Measurements from ENCODE around the gene STPG1.

STPG1 gene

DNA sequence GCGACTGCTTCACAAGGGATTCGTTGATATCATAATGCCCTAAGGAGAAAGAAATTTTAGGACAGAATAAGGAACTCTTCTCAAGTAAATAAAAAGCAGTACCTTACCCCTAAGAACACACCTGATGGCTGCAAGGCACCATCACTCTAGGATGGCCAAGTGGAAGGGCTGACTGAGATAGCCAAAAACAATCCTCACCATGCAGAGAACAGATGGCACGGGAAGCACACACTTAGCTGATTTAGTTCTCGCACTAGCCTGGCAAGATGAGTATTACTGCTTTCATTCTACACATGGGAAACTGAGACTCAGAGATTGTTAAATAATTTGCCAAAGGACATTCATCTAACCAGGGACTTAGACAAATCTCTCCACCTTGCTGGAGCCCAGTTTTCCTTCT, 43.8 kb downstream of the STPG1 start:
- DNase-seq = no peak

DNA sequence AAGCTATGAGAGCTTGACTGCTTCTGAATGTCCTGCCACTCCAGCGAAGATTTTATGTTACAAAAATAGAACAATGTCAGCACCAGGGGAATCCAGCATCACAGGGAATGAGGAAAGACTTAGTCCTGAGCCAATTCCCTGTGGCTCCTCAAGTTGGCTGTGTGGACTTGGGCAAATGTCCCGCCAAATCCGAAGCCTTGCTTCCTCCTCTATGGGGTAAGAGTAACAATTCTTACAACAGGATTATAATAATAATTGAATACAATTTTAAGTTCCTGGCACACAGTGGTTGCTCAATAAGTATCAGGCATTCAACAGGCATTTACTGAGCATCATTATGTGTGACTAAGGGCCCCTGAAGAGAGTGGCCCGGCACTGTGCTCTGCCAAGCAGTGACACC, 44.4 kb downstream of the STPG1 start:
- no peak for DNase-seq

DNA sequence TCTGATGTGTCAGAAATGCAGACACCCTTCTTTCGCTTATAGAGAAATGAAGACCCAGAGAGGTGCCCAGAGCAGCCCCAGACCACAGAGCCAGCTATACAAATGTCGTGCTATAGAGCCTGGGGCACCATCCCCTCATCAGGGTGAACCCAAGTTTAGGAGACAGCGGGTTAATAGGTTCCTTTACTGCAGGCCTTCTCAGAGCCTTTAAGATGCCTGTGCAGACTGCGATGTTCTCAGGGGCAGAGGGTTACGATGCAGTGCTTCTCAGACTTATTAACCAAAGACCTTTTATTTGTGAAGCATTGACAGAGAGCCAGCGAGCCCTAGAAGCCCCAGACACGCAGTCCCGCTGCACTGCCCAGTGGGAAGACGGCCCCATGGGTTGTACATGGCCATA, 46.9 kb downstream of the STPG1 start:
- no peak for DNase-seq

DNA sequence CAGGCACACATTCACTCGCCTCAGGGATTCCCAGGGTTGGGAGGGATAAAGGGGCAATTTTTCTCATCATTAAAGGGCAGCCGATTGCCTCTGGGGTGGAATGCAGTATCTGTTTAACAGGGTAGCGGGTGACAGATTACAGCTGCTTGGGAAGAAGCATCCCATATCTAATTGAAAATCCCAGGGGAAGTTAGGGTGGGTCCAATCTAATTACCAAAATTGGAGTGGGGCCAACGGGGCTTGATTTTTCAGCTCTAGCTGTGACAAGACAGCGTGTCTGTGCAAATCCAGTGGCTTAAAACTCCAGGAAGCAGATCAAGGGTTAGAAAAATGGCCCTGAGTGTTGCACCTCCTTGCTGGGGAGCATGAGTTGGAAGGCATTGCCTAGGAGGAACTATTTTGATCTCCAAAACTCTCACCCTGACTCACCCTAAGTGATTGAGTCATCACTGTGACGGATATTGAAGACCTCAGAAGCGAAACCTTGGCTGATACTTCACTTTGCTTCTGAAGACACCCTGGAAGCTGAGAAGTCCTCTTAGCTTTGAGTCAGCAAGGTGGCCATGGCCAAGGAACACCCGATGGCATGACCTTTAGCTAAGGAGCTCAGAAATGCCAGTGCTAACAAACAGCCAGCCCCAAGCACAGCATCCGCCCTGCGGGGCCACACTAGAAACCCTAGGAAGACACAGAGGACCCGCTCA, 48.5 kb downstream of the STPG1 start:
- no peak for DNase-seq

DNA sequence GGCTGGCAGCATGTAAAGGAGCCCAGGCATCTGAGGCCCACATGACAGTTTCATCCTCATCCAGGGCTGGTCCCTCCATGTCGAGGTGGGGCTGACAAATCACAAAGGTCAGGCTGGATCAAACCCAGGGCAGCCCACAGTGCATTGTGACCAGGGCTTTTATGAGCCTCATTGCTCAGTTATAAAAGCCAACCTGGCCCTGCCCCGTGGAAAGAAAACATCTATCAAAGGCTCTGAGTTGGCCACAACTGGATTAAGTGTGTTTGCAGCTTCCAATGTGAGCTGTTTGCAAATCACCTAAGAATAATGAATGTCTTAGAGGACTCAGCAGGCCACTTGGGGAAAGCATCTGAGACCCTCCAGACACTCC, 49.0 kb downstream of the STPG1 start:
- no peak for DNase-seq

DNA sequence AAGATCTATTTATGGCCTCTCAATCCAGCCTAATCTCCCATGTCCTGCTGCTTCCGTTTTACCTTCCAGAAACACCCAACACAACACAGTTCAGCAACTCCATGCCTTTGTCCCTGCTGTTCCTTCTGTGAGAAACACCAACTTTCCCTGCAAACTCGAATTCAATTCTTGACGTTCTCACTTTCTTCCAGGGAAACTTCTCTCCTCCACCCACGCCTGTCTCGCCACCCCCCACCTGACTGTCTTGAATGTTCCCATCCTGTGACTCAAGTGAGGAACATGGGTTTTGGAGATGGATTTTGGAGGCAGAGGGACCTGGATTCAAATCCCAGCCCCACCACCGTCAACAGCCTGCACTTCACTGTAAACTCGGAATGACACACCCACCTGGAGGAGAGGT, 49.6 kb downstream of the STPG1 start:
- DNase-seq = no peak

DNA sequence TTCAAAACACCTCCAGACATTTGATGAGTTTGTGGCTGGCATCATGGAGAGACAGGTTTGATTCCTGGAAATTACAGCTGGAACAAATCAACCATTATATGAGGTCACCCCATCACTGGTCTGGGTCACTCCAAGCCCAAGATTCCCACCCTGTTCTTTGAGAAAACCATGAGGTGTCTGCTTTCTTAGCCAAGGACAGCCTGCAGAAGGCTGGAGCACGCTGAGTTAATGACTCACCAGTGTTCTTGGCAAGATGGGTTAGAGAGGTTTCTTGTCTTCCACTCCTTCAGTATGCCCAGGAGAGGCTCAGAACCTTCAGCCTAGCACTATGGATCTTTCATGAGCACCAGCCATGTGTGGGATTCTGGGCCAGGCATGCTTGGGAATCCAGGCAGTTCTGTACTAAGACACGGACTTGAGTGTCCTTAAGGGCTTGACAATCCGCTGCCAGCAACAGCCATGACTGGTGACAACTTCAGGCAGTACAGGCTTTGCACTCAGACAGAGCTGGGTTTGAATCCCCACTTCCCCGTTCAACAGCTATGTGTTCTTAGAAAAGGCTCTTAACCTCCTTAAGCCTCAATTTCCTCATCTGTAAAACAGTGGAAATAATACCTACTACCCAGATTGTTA, 50.5 kb downstream of the STPG1 start:
- no peak for DNase-seq

DNA sequence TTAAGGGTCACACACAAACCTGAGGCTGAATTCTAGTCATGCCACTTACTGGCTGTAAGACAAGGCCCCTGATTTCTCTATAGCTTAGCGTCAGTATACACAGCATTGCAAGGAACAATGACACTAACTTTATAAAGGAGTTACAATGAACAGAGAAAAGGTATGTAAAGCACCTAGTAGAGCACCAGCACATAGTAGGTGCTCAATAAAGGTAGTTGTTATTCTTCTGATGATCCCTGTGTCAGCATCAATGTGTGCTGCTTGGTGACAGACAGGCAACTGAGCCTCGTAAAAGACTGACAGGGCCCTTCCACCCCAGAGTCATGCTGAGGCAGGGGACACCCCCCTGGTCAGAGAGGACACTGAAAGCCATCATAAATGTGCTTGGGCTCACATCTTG, 51.2 kb downstream of the STPG1 start:
- no peak for DNase-seq

DNA sequence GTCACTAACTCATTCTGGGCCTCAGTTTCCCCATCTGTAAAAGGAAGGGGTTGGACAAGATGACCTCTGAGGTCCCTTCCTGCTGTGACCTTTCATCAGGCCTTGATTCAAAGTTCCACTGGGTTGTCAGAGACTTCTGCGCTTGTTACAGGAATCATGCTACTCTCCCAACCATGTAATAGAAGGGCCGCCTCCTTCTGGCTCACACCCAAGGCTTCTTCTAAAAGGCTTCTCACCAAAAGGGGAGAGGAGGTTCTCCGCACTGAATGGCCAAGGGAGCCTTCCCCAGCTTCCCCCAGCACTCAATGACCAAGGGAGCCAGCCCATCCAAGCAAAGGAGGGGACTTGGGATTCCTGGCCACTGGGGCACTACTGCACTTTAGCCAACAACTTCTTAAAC, 51.8 kb downstream of the STPG1 start:
- no peak for DNase-seq

DNA sequence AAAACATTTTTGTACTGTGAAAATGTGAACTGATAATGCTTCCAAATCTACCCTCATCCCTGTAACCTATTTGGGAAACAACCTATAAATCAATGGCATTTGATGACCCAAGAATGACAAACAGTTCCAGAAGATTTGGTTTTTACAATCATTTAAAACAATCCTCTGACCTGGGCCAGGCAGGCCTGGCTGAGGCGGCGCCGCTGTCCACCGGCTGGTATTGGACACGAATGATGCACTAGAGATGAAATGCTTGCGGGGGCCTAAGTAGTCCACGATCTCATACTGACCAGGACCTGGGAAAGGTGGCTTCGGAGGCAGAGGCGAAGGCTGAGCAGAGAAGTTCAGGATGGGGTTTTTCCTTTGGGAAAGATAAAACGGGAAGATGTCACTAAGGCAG, 52.9 kb downstream of the STPG1 start:
- DNase-seq = no peak

DNA sequence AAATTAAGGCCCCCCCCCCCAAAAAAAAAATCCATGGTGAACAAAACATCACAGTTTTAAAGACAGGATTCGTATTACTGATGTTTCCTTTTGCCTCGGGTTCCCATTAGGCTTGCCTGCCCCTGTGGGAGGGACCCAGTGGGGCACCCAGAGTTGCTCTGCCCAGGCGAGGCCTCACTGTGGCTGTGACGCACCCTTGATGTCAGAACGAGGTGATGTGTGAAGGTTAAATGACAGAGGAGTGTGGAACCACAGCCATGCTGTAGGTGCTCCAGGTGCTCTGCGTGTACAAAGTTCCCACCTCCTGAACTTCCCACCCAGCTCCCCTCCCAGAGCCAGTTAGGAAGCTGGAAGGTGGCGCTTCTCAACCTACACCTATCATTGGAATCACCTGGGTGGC, 56.5 kb downstream of the STPG1 start:
- DNase-seq = no peak

DNA sequence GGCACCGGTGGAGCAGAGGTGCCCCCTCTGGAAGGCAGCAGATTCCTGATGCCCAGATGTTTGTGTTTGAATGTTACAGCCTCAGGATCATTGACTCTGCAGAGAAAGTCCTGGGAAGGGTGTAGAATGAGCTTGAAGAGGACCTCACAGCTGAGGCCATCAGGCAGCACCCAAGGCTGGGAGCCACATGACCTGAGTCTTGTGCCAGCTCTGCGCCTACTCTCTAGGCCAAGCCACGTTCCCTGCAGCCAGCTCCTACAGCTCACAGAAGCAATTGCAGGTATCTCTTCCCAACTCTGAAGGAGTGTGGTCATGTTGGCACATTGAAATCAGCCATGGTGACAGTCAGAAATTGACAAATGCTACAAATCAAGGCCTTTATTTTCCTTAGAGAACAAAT, 58.1 kb downstream of the STPG1 start:
- DNase-seq = no peak

DNA sequence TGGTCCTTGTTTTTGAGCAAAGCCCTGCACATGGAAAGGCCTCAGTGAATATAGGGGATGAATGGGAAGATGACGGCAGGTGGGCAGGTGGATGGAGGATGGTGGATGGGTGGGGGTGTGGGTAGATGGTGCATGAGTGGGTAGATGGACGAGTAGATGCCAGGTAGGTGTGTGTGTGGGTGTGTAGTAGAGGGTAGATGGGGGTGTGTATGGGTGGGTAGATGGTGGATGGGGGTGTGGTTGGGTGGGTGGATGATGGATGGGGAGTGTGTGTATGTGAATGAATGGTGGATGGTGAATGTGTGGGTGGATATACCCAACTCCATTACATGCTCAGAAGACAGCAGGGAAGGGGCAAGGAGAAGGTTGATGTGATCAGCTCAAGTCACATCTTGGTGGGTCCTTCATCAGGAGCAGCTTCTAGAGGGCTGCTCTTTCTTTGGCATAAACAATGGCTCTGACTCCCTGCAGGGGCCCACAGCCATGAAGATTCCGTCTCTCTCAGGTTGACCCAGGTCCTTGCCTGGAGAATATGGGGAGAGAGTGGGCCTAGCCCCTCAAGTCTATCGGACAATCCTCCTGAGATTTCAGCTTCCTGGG, 60.2 kb downstream of the STPG1 start:
- DNase-seq = no peak

DNA sequence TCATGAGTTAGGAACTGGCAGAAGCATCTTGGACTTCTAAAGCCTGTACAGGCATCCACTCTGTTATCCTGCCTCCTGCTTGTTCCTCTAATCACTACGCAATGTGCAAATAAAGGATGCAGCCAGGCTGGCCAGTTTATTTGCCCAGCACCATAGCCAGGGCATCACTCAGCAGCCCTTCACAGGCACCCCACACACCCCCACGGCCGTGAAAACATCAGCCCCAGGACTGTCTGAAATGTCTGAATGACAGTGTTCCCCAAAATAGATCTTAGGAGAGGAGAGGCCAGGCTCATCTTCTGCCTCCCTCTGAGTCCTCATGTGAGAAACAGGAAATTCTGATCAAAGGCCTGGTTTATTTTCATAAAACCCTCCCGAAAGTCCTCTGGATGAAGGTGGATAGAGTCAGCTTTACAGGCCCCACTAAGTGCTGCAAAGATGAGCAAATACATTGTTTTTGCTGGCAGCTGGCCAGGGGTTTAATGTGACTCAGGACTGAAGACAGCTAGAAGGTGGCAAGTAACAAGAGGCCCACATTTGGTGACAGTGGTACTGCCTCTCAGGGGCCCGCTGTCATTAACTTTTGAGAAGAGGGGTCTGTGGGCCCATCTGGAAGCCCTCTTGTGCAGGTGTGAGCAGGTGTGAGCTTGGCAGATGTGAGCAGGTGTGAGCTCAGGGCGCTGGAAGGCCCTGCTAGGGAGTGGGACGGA, 61.5 kb downstream of the STPG1 start:
- no peak for DNase-seq

DNA sequence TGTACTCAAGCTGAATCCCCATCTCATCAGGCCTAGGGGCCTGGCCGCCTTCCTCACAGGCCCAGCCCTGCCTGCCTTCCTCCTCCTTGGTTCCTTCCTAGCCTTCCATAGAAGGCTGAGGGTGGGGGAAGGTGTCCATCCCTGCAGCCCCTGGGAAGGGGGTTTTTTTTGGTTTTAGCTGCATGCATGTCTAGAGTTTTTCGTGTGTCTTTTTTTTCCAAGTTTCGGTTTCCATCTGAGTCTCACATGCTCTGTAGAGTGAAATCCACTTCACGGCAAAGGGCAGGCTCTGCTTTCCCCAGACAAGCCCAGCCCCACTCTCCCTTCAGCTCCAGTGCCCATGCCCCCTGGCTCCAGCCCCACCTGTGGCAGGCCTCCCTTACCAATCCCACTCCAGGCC, 62.3 kb downstream of the STPG1 start:
- no peak for DNase-seq

DNA sequence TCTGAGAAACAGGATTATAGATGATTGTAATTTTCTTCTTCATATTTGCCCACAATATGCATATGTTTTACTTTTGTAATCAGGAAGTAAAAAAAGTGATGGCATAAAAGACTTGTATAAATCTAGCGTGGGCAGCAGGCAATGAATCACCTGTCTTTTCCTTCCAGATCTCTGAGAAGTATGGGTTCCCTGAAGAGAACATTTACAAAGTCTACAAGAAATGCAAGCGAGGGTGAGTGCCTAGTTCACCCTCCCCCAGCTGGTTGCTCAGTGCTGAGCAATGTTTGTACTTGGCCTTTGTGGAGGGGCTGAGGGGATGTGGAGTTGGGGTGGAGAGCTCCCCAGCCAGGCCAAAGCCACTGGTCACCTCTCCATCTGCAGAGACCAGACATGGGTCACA, 63.7 kb downstream of the STPG1 start:
- DNase-seq = no peak

DNA sequence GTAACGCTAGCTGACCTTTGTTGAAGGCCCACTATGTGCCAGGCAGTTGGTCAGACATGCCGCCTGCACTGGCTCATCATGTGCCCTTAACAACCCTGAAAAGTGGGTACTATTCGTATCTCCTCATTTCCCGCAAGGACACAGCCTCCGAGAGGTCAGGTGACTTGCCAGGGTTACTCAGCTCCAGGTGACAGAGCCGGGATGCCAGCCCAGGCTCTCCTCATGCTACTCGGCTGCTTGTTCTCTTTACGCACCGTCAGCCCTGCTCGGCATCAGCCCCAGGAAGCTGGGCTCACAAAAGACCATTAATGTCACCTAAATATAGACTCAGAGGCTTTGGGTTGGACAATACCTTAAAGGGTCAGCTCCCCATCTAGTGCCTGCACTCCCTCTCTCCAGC, 65.4 kb downstream of the STPG1 start:
- no peak for DNase-seq

DNA sequence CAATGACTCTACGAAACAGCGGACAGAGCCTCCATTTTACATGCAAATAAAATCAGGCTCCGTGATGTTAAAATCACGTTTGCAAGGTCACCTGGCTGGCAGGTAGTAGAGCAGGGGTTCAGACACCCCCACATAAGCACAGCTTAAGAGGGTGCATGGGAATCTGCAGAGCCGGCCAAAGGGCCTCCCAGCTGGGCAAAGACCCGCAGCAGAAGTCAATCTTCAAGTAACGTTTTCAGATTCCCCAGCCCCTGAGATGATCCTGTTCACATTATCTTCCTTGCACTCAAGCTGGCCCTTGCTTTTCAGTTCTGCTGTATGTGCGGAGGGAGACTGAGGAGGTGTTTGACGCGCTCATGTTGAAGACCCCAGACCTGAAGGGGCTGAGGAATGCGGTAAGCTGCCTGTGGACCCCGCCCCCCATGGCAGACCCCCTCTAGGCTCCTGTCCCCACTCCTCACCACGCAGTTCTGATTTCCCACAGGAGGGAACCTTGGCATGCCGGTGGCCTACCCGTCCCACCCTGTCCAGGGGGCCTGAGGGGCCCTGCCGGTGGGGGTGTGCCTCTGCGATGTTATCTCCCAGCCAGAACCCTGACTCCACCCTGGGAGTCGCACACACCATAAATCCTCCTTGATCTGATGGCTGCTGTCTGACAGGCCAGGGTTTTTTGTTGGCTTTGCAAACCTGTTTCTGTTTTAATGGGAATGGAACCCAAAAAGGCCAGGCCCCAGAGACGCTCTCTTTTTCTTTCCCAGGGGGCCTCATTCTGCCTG, 66.2 kb downstream of the STPG1 start:
- DNase-seq = no peak

DNA sequence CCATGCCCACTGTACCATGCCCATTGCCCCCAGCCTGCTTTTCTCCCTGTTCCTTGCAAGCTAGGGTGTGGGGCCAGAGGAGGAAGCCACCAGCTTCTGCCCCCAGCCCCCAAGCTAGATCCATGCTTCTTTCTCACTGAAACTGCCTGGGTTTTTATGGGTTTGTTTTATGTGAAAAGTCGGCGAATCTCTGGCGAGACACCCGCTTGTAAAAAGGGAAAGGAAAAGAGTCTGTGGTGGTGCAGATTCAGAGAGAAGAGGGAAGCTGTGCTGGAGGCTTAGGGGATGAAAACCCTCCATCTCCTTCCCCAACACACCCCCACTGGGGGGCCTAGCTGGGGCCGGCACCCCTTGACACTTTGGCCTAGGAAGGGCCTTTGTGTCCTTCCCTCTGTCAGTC, 68.2 kb downstream of the STPG1 start:
- no peak for DNase-seq

DNA sequence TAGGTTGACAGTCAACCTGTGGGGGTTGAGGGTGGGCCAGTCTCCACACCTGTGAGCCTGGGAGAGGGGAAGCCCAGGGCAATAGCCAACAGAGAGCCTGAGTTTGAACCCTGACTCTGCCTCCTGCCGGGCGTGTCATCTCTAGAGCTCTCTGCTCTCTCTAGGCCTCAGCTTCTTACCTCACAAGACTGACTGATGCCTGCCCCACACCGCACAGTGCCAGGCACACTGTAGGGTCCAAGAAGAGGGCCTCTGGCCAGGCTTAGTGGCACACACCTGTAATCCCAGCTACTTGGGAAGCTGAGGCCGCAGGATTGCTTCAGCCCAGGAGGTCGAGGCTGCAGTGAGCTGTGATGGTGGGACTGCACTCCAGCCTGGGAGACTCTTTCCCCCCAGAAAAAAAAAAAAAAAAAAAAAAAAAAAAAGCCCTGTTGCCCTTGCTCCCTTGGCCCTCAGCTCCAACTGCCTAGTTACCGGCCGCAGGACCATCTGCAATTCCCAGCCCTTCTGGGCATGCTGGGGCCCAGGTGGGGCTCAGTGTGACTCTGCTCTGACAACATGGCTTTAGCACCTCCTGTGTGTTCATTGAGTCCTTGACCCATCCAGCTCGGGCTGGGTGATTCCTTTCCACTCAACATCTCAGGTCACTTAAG, 69.4 kb downstream of the STPG1 start:
- no peak for DNase-seq

DNA sequence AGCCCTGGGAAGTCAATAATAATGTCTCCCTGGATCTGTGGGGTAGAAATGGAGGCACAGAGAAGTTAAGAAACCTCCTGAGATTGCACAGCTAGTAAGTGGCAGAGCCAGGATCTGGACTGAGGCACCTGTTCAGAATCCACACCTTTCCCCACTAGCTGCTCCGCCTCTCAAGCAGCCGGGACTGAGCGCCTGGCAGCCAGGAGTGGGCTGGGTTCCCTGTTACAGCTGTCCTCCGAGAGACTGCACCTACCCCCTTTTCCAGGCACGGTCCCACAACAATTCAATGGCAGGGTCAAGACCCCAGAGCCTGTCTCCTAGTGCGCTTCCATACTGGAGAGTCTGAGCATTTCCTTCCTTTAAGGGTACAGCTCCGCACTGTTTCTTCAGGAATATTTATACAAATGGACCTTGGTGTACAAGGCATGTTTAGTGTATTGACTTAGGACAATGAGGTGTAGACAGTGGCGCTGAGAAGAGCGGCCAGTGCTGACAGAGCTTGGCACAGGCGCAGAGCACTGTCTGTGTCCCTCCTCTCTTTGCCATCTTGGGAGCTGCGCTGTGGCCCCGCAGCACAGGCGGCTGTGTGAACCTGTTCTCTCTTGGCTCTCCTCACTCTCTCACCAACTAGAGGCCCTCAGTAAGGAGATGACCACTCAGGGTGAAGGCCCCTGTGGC, 70.0 kb downstream of the STPG1 start:
- no peak for DNase-seq

DNA sequence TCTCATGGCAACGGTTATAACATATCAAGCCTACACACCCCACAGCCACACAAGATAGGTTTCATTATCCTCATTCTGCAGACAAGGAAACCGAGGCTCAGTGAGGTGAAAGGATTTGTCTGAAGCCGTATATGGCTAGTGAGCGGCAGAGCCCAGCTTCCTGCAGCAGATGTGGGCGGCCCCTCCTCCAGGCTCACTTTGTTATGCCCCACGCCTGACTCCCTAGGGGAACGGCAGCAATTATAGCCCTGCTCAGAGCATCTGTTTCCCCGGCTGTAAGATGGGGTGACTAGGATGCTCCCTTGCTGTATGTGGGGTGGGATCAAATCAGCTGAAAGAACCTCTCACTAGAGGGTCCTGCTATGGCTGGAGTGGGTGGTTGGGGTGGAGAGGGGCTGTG, 72.3 kb downstream of the STPG1 start:
- no peak for DNase-seq
